Measurements from ENCODE around the gene TAS2R40. TPM values are rescaled to one million over a fixed set of nuclear protein-coding genes. Genes with fewer than 3 reads are reported as not detected.

Gene TAS2R40
- total RNA-seq, 1 donor from 2014 or later: not detected

DNA sequence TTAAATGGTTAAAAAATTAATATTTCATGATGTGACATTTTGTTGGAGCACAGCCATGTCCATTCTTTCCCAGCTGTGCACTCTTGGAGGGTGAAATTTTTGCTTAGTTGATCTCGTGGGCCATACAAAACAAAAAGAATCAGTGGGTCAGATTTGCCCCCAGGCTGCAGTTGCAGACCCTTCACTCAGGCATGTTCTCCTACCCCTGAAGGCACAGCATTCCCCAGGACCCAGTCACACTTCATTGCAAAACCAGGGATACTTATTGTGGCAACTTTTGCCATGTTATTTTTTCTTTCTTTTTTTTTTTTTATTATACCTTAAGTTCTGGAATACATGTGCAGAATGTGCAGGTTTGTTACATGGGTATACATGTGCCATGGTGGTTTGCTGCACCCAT lies 6.0 kb downstream of the TAS2R40 start:
- TF ChIP-seq CTCF (IDR thresholded peaks at IDR 0.05): no peak
- no peaks in the 10 kb centered on the region for H3K9me3 ChIP-seq
- no peaks in the 10 kb centered on the region for H3K27me3 ChIP-seq
- no peaks in the 10 kb centered on the region for H3K4me1 ChIP-seq
- no peak for DNase-seq (ENCODE audit: low spot score in 2 of 2)
- H3K27ac ChIP-seq: no peak overlapping the region
- no peaks in the 10 kb centered on the region for H3K36me3 ChIP-seq
- intact Hi-C loops (cut with DNase I): no loop called here
- H3K4me3 ChIP-seq: no peak overlapping the region

DNA sequence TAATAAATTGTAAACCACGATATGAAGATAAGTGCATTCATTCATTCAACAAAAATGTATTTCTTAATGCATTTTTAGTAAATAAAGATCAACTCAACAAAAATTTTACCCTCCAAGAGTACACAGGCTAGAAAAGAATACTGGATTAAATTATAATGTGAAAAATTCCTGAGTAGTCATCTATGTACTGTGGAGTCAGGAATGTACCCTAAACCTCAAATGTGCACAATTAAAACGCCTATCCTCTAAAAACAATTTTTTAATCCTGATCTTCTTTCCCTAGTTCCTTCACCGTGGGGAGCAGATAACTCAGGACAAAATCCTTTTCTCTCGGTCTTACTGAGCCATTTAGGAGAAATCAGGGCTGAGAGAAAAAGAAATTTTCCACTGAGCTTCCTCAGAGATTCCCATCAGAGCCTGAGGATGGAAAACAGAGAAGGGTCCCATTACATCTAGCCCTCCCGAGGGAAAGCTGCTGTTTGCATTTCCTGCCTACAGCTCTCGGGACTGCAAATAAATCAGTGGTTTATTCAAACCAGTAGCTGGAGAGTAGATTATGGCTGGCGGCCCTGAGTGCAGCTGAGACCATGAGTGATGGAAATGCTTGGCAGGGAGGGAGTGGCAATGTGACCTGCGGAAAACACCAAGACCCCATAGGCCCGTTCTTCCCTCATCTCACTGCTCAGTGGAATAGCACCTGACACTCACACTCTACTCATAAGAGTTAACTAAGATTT lies 7.4 kb downstream of the TAS2R40 start:
- DNase-seq (ENCODE audit: low spot score in 2 of 2): no peak
- Histone ChIP-seq H3K9me3 (no peaks in the 10 kb centered on the region), H3K27me3 (no peaks in the 10 kb centered on the region), H3K4me3 (no peak overlapping the region), H3K27ac (no peak overlapping the region), H3K36me3 (no peaks in the 10 kb centered on the region), H3K4me1 (no peaks in the 10 kb centered on the region)
- TF ChIP-seq CTCF (IDR thresholded peaks at IDR 0.05): no peak
- intact Hi-C loops (cut with DNase I): no loop called here

DNA sequence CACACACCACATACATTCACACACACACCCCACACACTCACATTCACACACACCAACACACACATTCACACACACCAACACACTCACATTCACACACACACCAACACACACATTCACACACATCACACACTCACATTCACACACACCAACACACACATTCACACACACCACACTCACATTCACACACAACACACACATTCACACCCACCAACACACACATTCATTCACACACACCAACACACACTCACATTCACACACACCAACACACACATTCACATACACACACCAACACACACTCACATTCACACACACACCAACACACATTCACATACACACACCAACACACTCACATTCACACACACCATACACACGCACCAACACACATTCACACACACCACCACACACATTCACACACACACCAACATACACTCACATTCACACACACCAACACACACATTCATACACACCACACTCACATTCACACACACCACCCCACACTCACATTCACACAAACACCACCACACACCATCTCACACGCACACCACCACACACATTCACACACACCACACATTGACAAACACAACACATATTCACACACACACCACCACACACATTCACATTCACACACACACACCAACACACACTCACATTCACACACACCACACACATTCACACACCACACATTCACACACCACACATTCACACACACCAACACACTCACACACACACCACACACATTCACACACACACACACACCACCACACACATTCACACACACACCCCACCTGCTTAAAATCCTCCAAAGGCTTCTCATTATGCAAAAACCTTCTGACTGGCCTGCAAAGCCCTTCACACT lies 9.0 kb downstream of the TAS2R40 start:
- Histone ChIP-seq H3K9me3 (no peaks in the 10 kb centered on the region), H3K27me3 (no peaks in the 10 kb centered on the region), H3K4me3 (no peak overlapping the region), H3K4me1 (no peaks in the 10 kb centered on the region), H3K36me3 (no peaks in the 10 kb centered on the region), H3K27ac (no peak overlapping the region)
- intact Hi-C loops (cut with DNase I): no loop called here
- no peak for TF ChIP-seq CTCF (IDR thresholded peaks at IDR 0.05)
- no peak for DNase-seq (ENCODE audit: low spot score in 2 of 2)

- H3K27ac ChIP-seq: no peak overlapping the region
- TF ChIP-seq CTCF (IDR thresholded peaks at IDR 0.05): no peak
- H3K27me3 ChIP-seq: no peaks in the 10 kb centered on the region
- intact Hi-C loops (cut with DNase I): no loop called here
- H3K36me3 ChIP-seq: no peaks in the 10 kb centered on the region
- no peaks in the 10 kb centered on the region for H3K9me3 ChIP-seq
- H3K4me3 ChIP-seq: no peak overlapping the region
- DNase-seq (ENCODE audit: low spot score in 2 of 2): no peak
- no peaks in the 10 kb centered on the region for H3K4me1 ChIP-seq
Observed at GRCh38 chr7:143233816-143234532, 12.1 kb downstream of the TAS2R40 start.

GRCh38 chr7:143234533-143234875 lies 12.7 kb downstream of the TAS2R40 start:
- no peak overlapping the region for H3K4me3 ChIP-seq
- H3K27ac ChIP-seq: no peak overlapping the region
- H3K9me3 ChIP-seq: no peaks in the 10 kb centered on the region
- no peak for DNase-seq (ENCODE audit: low spot score in 2 of 2)
- no peaks in the 10 kb centered on the region for H3K27me3 ChIP-seq
- no peaks in the 10 kb centered on the region for H3K4me1 ChIP-seq
- intact Hi-C loops (cut with DNase I): no loop called here
- TF ChIP-seq CTCF (IDR thresholded peaks at IDR 0.05): no peak
- no peaks in the 10 kb centered on the region for H3K36me3 ChIP-seq
